ENCODE results near the gene MAN2B2.

DNA sequence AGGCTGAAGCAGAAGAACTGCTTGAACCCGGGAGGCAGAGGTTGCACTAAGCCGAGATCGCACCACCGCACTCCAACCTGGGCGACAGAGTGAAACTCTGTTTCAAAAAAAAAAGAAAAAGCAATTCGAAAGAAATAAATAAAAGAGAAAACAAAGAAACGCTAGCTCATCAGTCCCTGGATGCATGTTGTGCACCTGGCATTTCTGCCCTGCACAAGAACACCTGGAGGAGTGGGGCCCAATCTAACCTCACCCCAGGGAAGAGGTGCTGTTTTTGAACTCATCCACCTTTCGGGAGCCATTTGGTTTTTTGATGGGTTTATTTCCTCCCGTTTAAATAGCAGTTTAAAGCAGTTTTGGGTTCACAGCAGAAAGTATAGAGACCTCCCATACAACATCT, 59.8 kb downstream of the MAN2B2 start:
- TF ChIP-seq, protein P1, sequence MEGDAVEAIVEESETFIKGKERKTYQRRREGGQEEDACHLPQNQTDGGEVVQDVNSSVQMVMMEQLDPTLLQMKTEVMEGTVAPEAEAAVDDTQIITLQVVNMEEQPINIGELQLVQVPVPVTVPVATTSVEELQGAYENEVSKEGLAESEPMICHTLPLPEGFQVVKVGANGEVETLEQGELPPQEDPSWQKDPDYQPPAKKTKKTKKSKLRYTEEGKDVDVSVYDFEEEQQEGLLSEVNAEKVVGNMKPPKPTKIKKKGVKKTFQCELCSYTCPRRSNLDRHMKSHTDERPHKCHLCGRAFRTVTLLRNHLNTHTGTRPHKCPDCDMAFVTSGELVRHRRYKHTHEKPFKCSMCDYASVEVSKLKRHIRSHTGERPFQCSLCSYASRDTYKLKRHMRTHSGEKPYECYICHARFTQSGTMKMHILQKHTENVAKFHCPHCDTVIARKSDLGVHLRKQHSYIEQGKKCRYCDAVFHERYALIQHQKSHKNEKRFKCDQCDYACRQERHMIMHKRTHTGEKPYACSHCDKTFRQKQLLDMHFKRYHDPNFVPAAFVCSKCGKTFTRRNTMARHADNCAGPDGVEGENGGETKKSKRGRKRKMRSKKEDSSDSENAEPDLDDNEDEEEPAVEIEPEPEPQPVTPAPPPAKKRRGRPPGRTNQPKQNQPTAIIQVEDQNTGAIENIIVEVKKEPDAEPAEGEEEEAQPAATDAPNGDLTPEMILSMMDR (IDR thresholded peaks at IDR 0.05): no peak
- TF ChIP-seq POLR2A (IDR thresholded peaks at IDR 0.05): no peak
